Measurements from ENCODE around the gene PODXL2.
A peak's percentile ranks its signal among the peaks of the same experiment; 100 is the strongest.
"Not testable (repeated sequence)": the region's sequence is repeated elsewhere in the genome, so short reads cannot be mapped to it uniquely, and the experiment has no call there.

PODXL2 gene

DNA sequence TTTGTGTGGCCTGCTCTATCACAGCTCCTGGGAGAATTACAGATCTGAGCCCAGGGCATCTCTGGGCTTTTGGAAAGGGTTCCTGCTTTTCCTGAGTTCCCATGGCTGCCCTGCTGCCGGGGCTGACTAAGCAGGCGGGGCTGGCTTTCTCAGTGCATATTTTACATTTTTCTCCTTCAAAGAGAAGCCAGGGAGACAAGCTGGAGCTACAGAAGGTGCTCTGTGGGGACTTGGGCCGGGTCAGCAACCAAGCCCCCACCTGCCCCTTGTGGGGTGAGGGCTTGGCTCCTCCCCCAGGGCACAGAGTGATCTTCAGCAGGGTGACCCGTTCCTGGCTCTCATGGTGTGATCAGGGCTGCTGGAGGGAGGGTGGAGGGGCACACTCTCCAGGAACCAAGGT lies 61.1 kb downstream of the PODXL2 start:
- no peak for DNase-seq (ENCODE audit: low read depth in 2 of 2)

DNA sequence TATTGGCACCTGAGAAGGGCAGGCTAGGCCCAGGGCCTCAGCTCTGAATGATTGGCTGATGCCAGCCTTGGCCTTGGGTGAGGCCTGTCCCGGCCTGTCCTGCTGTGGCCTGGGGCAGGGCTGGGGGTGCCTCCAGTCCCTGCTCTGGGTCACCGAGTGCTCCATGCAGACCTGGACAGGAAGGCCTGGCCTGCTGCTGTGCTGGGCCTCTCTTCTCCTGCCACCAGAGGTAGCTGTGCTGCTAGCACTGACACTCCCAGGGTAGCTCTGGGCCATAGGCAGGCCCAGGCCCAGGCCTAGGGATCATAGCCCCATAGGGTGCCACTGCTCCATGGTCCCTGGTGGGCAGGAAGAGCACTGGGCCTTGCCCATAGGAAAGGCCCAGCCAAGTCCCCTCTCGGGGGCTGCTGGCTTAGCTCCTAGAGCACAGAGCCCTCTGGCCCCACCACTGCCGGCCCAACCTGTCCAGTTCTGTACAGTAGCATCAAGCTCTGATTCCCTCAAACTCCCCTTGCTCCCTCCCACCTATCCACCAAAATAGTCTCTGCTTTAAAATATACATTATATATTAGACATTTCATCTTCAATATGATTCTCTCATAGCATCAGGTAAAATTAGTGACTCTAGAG lies 62.0 kb downstream of the PODXL2 start:
- DNase-seq (ENCODE audit: low read depth in 2 of 2): no peak

DNA sequence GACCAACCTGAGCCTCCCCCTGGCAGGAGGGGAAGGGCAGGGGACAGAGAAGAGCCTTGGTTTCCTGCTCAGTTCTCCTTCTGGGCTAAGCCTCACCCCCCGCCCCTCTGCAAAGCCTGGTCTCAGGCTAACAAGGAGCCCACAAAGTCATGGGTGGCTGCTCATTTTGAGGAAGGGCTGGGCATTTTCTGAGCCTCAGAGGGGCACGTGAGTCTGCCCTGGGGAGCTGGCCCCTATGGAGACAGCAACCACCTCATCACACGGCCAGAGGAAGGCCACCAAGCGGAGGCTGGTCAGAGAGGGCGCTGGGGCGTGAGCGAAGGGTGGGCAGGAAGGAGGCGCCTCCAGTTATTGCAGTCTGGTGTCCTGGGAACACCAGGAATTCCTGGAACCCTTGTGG lies 62.5 kb downstream of the PODXL2 start:
- no peak for DNase-seq (ENCODE audit: low read depth in 2 of 2)

DNA sequence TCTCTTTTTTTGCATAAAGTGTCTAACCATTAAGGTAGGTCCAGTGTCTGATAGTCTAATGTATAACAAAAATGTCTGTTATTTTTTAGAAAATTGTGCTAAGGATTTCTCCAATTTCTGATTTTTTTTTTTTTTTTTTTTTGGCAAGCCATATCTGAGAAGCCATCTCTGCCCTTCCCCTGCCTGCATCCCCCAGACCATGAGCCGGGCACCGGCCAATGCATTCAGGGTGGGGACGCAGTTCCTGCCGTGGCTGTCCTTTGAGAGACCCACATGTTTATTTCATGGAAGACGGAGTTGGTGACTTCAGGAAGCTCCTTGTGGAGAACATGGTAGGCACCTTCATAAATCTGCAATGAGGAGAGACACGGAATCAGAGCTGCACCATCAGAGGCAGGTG lies 63.0 kb downstream of the PODXL2 start:
- DNase-seq (ENCODE audit: low read depth in 2 of 2): no peak

DNA sequence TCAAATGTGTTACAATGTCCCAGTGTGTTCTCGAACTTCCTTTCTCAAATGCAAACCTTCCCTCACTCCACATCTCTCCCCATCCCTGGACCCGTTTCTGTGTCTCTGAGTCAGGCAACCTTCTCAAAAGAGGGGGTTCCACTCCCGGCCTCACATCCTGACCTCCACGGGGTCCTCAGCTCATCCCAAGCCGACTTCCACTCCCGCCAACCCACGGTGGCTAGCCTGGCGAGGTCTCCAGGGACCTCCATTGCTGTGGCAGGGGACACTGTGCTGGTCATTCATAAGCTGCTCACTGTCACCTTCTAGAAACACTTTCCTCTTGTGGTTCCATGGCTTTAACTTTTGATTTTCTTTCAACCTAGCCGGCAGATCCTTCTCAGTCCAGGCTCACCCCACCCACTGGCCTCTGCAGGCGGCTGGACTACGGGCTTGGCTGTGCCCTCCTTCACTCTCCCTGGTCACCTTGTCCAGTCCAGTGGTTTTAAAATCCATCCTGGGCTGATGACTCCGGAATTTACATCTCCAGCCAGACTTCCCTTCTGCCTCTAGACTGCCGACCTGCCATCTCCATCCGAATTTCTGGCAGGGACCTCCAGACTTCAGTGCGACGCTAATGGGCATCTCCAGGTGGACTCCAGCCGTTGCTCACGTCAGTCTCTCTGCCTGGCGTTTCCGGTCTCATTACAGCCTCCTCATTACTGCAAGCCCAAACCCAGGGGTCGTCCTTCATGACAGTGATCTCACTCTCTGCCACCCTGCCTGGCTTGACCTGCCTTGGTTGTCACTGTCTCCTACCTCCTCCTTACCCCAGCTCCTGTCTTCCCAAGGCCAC lies 63.7 kb downstream of the PODXL2 start:
- DNase-seq (ENCODE audit: low read depth in 2 of 2): no peak

DNA sequence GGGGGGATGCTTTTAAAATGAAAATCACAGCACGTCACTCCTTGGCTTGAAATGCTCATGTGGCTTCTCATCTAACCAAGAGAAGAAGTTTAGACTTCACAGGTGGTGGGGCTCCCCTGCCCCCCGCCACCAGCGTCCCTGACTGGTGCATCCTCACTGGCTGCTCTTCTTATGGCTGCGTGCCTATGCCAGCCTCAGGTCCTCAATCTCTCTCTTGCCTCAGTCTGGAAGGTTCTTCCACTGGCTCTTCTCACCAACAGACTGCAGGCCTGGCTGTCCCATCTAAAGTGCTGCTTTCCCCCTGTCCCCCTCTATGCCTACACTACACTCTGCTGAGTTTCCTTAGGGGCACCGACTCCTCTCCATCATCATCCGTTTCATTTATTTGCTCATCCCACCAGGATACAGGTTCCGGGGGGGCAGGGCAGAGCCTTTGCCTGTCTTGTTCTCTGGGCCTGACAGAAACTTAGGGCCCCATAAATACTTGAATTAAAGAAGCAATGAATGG lies 64.4 kb downstream of the PODXL2 start:
- DNase-seq (ENCODE audit: low read depth in 2 of 2): no peak

DNA sequence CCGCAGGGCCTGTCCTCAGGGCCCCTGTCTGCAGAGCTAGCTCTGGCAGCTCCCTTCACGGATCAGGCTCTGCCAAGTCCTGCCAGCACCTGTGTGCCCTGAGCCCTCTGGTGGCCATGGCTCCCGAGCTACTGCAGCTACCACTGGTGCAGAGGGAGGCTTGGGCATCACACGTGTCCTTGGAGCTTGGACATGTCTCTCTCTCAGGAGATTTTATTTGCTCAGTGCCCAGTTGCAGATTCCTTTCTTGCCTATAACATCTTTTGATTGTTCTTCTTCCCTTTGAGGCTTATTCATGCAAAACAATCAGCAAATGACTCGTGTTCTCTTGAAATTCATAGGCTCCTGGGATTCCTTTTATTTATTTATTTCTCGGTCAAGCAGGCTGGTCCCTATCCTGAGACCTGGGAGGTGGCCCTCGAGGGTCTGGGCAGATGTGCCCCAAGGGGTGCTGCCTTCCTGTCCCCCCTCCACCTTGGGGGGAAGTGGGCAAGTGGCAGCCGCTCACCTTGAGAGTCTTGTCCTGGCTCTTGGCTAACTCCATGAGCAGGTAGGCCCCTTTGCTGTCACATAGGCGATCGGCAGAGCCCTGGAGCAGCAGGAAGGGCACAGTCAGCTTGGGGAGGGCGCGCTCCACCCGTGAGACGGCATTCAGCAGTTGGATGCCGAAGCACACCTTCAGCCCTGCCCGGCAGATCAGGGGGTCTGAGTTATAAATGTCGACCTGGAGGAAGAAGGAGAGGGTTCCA lies 65.7 kb downstream of the PODXL2 start:
- no peak for DNase-seq (ENCODE audit: low read depth in 2 of 2)

DNA sequence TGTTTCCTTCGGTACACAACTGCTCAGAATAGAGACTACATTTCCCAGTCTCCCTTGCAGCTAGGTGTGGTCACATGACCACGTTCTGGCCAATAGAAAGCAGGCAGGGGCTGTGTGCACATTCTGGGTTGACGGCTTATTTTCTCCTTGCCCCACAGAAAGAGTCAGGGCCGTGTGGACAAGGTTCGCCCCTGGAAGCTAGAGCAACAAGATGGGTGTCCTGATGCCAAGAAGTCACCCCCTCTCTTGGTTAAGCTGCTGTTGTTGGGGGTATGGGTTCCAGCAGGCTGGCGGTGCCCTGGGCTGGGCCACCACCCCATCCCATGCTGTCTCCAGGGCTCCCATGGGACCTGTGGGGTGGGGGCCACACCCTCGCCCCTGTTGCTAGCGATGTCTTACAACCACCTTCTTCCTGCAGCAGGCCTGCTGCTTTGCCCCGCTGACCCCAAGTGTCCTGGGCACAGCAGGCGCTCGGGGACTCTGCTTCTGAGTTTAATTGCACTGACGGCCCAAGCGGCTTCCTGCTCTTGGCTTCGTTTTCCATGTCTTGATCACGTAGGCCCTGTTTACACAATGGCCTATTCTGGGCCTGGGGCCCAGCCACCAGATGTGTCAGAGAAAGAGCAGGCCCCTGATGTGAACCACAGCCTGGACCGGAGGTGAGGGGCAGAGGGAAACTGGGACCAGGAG lies 68.7 kb downstream of the PODXL2 start:
- peak; percentile 18 to 26 for DNase-seq (ENCODE audit: low read depth in 2 of 2)

DNA sequence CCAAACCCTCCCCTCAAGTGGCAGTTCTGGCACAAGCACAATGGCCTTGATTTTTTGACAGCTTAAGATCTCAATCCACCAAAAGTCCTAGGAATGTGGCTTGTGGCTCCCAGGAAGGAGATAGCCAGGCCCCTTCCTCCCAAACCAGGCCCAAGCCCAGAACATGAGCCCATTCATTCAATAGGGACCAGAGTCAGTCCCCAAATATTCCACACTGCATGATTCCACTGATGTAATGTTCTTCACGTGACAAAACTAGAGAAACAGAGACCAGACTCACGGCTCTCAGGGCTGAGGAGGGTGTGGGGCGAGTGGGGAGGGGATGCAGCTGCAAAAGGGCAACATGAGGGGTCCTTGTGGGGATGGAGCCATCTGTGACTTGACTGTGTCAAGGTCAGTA lies 69.3 kb downstream of the PODXL2 start:
- no peak for DNase-seq (ENCODE audit: low read depth in 2 of 2)

DNA sequence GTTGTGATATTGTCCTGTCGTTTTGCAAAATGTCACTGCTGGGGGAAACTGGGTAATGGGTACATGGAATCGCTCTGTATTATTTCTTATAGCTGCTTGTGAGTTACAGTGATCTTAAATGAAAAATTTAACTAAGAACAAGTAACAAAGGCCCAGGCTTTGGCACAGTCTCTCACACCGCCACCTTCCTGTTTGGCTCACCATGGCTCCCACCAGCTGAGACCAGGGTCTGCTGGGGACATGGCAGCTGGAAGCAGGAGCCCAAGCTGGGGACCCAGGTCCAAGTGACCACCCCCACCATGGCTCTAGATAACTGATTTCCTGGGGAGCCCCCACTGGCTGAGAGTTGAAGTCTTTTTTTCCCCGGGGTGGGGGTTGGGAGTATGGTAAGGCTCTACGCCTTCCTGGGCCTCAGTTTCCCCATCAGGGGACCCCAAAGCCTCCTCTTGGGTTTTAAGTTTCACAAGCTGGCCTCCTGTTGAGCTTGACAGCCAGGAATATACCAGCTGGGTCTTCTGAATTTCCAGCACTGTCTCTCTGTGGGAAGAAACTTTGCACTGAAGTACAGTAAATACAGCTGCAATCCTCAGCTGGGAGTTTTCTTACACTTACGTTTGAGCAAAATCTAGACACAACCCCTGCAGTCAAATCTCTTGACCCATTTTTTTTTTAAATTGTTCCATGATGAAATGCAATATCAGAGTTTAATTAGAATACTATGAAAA lies 69.9 kb downstream of the PODXL2 start:
- DNase-seq (ENCODE audit: low read depth in 2 of 2): no peak

DNA sequence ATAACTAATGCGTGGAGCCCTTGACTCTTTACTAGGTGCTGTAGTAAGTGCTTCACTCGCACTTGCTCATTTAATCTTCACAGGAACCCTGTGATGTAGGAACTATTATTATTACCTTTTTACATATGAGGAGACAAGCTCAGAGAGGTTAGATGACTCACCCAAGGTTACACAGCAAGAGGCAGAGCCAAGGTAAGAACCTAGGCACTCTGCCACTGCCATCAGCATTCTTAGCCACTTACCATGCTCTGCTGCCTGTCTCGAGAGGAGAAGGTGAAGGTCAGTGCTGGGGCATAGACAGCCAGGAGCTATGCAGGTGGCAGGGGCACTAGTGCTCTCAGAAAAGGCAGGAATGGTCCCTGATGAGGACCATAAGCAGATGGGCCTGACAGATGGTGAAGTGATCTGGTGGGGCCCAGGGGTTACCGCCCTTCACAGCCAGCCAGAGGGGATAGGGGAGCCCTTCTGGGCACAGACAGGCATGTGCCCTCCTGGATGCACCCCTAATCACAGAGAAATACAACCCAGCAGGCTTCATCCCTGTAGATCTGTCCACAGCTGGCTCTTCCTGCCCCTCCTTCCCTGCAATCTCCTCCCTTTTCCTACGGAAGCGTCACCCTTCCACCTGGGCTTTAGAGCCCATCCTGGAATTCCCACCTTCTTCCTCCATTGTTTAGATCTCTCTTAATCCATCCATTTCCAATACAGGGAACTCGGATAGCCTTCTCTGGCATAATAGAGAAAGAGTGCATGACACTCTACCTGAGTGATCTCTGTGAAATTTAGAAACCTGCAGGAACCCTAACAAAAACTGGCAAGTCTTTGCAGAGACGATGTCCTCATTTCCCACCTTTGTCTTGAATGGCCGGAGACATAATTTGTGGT lies 70.7 kb downstream of the PODXL2 start:
- DNase-seq (ENCODE audit: low read depth in 2 of 2): no peak

DNA sequence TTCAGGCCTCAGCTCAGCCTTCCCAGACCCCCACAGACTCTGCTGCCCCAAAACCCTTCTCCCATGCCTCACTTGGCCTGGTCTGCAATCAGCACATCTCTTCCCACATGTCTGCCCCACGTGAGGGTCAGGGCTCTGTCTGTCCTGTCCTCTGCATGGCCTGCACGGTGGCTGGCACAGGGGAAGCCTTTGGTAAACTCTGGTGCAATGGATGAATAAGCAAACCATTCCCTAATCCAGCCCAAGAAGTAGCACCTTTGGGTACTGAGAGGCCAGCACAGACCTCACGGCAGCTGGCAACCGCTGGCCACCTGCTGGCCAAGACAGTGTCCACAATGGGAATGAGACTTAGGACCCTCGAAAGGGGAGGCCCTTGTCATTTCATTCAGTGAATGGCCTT lies 71.4 kb downstream of the PODXL2 start:
- DNase-seq (ENCODE audit: low read depth in 2 of 2): no peak

DNA sequence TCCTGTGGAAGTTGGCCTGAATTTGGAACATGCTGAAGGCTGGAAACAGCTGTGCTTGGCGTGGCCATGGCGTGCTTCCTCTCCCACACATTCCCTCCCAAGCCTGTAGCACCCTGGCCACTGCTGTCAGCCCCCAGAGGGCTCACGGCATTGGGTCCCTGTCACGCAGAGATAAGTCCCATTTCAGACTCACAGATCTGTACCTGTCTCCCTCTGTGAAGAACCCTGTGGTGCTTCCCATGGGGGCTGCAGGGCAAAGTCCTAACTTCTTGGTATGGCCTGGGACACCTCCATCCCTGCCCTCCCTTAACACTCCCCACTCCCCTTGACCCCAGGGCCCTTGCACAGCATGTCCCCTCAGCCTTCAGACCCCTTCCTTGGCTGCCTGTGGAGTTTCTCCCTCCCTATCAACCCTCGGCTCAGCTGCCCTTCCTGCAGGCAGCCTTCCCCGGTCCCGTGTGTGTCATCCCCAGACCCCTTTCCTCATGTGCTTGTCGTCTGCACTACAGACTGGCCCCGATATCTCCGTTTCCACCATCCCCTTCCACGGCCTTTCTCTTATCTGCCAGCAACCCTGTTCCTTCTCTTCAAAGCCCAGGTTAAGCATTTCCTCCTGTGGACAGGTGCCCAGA lies 72.4 kb downstream of the PODXL2 start:
- DNase-seq (ENCODE audit: low read depth in 2 of 2): no peak

DNA sequence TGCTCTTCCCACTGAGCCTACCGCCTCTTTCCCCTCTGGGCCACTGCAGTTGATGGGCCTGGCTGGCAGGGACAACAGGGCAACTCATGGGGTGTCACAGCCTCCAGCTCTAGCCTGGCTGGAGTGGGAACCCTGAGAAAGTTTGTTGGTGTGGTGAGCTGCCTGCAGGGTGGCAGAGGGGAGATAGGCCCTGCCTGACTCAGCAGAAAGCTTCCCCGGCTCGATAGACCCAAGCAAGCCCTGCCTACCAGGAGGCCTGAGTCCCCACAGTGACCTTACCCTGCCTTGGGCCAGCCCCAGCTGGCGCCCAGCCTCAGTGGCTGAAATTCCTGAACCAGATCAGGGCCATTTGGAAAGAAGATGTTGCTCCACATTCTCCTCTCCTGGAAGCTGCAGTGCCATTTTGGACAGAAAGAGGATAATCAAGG lies 73.2 kb downstream of the PODXL2 start:
- no peak for DNase-seq (ENCODE audit: low read depth in 2 of 2)

DNA sequence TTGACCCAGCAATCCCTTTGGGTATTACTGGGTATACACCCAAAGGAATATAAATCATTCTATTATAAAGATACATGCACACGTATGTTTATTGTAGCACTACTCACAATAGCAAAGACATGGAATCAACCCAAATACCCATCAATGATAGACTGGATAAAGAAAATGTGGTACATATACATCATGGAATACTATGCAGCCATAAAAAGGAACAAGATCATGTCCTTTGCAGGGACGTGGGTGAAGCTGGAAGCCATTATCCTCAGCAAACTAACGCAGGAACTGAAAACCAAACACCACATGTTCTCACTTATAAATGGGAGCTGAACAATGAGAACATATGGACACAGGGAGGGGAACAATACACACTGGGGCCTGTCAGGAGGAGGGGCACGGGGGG lies 75.9 kb downstream of the PODXL2 start:
- DNase-seq (ENCODE audit: low read depth in 2 of 2): not testable (repeated sequence)

DNA sequence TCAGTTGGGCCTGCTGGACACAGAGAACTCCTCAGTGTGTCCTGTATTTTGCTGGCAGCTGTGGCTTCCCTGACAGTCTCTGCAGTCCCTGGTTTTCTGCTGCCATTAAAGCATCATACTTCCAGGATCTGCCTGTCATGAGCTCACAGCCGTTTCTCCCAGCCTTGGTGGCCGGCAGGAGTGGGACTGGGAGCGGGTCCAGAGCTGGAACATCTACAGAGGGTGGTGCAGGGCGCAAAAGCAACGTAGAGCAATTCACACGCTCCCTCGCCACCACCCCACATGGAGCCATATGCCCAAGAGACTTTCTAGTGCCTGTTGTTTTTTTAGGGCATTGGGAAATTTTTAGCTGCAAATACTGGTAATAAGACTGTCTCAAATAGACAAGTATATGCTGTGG lies 77.3 kb downstream of the PODXL2 start:
- no peak for DNase-seq (ENCODE audit: low read depth in 2 of 2)

DNA sequence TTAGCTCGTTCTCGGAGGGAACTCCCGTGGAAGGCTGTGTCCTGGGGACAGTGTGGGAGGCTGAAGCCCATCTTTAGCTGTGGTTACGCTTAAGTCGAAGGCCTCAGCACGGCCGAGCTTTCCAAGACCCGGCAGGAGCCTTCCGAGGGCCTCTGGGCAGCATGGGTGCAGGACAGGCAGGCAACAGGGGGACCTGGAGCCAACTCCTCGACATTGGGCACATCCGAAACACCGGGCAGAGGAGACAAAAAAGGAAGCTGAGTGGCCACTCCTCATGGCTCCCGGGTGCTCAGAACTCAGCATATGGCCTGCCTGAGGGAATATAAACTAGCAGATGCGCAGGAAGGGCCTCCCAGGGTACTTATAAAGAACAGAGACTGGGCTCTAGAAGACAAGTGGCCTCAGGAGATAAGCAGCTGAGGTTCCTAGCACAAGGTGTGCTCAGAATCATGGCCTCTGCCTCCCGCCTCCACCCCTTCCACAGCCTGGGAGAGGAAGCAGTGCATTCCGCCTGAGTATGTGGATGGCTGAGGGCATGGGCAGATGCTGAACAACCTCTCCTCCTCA lies 77.9 kb downstream of the PODXL2 start:
- DNase-seq (ENCODE audit: low read depth in 2 of 2): no peak

DNA sequence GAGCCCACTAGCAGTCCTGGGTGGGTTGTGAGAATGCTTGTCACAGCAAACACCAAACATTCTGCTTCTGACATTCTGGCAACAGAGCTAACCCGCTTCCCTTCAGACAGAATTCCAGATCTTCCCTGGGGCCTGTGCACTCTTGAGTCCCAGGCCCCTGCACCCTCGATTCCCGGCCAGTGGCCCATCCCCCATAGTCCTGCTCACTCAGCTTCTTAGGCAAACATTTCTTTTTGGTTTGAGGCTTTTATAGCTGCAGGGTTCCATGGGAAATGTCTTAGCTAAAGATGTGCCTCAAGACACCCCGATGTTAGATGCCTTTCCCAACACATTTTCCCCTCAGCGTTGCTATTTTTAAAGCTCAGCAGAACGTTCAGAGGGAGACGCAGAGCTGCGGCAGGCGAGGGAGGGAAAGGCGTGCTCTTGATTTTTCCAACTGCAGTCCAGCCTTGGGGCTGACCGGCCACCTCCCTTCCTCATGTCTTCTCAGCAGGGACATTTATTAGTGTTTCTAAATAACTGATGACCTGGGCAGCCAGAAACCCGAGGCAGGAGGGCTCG lies 78.9 kb downstream of the PODXL2 start:
- DNase-seq (ENCODE audit: low read depth in 2 of 2): no peak

DNA sequence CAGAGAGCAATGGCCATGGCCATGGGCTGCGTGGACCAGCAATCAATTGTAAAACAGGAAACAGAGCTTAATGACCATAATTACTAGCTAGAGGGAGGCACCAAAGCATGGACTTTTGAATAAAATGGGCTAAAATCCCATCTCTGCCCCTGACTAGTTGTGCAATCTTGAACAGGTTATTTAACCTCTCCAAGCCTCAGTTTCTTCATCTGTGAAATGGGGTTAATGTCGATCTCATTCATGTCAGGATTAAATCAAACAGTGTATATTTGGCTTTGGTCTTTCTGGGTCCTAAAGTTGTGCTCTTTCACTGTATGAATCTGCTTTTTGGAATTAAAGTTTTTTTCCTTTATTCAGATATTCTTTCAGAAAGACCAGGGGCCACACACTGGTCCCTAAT lies 79.9 kb downstream of the PODXL2 start:
- no peak for DNase-seq (ENCODE audit: low read depth in 2 of 2)
